Type B pancreatic cell (in vitro differentiated cells): ENCODE measurements around the gene GH1. TPM values are rescaled to one million over a fixed set of nuclear protein-coding genes. Genes with fewer than 3 reads are reported as not detected.

ENCODE experiments used
- DNase-seq: peaks from one replicate; pipeline ENCODE4 v3.0.0; 2021; ENCODE audit warnings: mixed read lengths; ENCODE audit not compliant: unreplicated experiment; ENCODE audit errors: extremely low spot score
- H3K27ac Mint-ChIP-seq: 2 replicates; pipeline ENCODE4 v1.8.0; 2021; ENCODE audit warnings: mild to moderate bottlenecking, mixed read lengths
- H3K27me3 Mint-ChIP-seq: 2 replicates; pipeline ENCODE4 v1.8.0; 2021; ENCODE audit warnings: mixed read lengths
- H3K36me3 Mint-ChIP-seq: 2 replicates; pipeline ENCODE4 v1.8.0; 2021; ENCODE audit warnings: mixed read lengths
- H3K4me1 Mint-ChIP-seq: one replicate; pipeline ENCODE4 v1.8.0; 2021; ENCODE audit warnings: mixed read lengths; ENCODE audit not compliant: unreplicated experiment
- H3K4me3 Mint-ChIP-seq: 2 replicates; pipeline ENCODE4 v1.8.0; 2021; ENCODE audit warnings: mild to moderate bottlenecking, mixed read lengths
- H3K9me3 Mint-ChIP-seq: 2 replicates; pipeline ENCODE4 v1.8.0; 2021; ENCODE audit warnings: mixed read lengths
- CTCF ChIP-seq: fragments of 200-600 bp; sonication (generic); conservative IDR thresholded peaks from 2 replicates; pipeline ENCODE4 v1.5.0; 2021; ENCODE audit warnings: antibody characterized with exemption, mild to moderate bottlenecking
- total RNA-seq: library from RNA; stranded (reverse); gene quantifications from 2 replicates; pipeline ENCODE4 v1.2.1, GENCODE V29; 2021; ENCODE audit warnings: low replicate concordance

GH1 gene
- total RNA-seq, 1 donor from 2014 or later: not detected

- Mint-ChIP-seq H3K27ac (no peak within 1 kb of the TSS), H3K9me3 (no peaks in the 10 kb centered on the region), H3K27me3 (no peaks in the 10 kb centered on the region), H3K36me3 (no peaks in the 10 kb centered on the region), H3K4me1 (no peaks in the 10 kb centered on the region), H3K4me3 (no peak within 1 kb of the TSS)
- DNase-seq: no peak
- no peak for TF ChIP-seq CTCF
Measured at GRCh38 chr17:63931981-63932561, 13.4 kb upstream of the GH1 start, which contains the start of gene CD79B. CD79B (minus strand) TSS chr17:63932331; CDS start chr17:63932261, 70 bp downstream.

GRCh38 chr17:63930951-63931575 is 12.4 kb upstream of the GH1 start:
- Mint-ChIP-seq H3K4me3 (no peak overlapping the region), H3K4me1 (no peaks in the 10 kb centered on the region), H3K27ac (no peak overlapping the region), H3K27me3 (no peaks in the 10 kb centered on the region), H3K36me3 (no peaks in the 10 kb centered on the region), H3K9me3 (no peaks in the 10 kb centered on the region)
- no peak for DNase-seq
- TF ChIP-seq CTCF: no peak

GRCh38 chr17:63929860-63930766 is 11.5 kb upstream of the GH1 start:
- no peak overlapping the region for H3K4me3 Mint-ChIP-seq
- H3K36me3 Mint-ChIP-seq: no peaks in the 10 kb centered on the region
- H3K9me3 Mint-ChIP-seq: no peaks in the 10 kb centered on the region
- H3K27me3 Mint-ChIP-seq: no peaks in the 10 kb centered on the region
- H3K4me1 Mint-ChIP-seq: no peaks in the 10 kb centered on the region
- no peak overlapping the region for H3K27ac Mint-ChIP-seq
- DNase-seq: no peak
- no peak for TF ChIP-seq CTCF

GRCh38 chr17:63928966-63929695 is 10.5 kb upstream of the GH1 start:
- no peaks in the 10 kb centered on the region for H3K9me3 Mint-ChIP-seq
- TF ChIP-seq CTCF: no peak
- H3K36me3 Mint-ChIP-seq: no peaks in the 10 kb centered on the region
- no peaks in the 10 kb centered on the region for H3K27me3 Mint-ChIP-seq
- H3K4me1 Mint-ChIP-seq: no peaks in the 10 kb centered on the region
- no peak for DNase-seq
- H3K4me3 Mint-ChIP-seq: no peak overlapping the region
- H3K27ac Mint-ChIP-seq: no peak overlapping the region

- no peak for TF ChIP-seq CTCF
- Mint-ChIP-seq H3K4me3 (no peak overlapping the region), H3K9me3 (no peaks in the 10 kb centered on the region), H3K36me3 (no peaks in the 10 kb centered on the region), H3K27ac (no peak overlapping the region), H3K27me3 (no peaks in the 10 kb centered on the region), H3K4me1 (no peaks in the 10 kb centered on the region)
- DNase-seq: no peak
Measured at GRCh38 chr17:63928172-63928666, 9.6 kb upstream of the GH1 start.
